HEK293 (cell line): ENCODE data around the gene CLTC.

Experiments
- CTCF ChIA-PET: fragments of 350-600 bp; formaldehyde crosslinking; extraction: SDS; loops from one replicate; lab custom pipeline; 2021; ENCODE audit warnings: antibody characterized with exemption; lab: Yijun Ruan, JAX
- POLR2A ChIA-PET: fragments of 300-600 bp; formaldehyde crosslinking; extraction: SDS; loops from one replicate; lab custom pipeline; 2020; ENCODE audit warnings: antibody characterized with exemption, inconsistent platforms; lab: Yijun Ruan, JAX
- H3K27ac ChIP-seq: fragments of 200-500 bp; sonication (Bioruptor generic); 2 replicates; pipeline ENCODE4 v1.5.1; 2014; ENCODE audit warnings: low read depth, low read length, control low read depth, inconsistent platforms; ENCODE audit errors: extremely low read depth
- H3K36me3 ChIP-seq, 2 experiments: fragments of 200-500 bp in 1 of 2; sonication (Bioruptor generic) in 1 of 2; 1 replicate in 1 of 2; 2 replicates in 1 of 2; pipeline ENCODE4 v1.5.1; 2014 to 2017; ENCODE audit warnings: inconsistent platforms in 2 of 2, low read length in 2 of 2; ENCODE audit not compliant: control insufficient read depth in 2 of 2, insufficient read depth in 1 of 2
- H3K4me1 ChIP-seq: fragments of 200-500 bp; sonication (Bioruptor generic); 2 replicates; pipeline ENCODE4 v1.5.1; 2014; ENCODE audit warnings: mild to moderate bottlenecking, low read length, inconsistent platforms; ENCODE audit not compliant: control insufficient read depth, insufficient read depth
- H3K4me3 ChIP-seq: 2 replicates; pipeline ENCODE4 v1.5.1; 2011; ENCODE audit warnings: low read depth, mild to moderate bottlenecking, control low read depth, low read length, moderate library complexity
- H3K9me3 ChIP-seq: fragments of 200-500 bp; sonication (Bioruptor generic); 2 replicates; pipeline ENCODE4 v1.5.1; 2014; ENCODE audit warnings: low read depth, low read length, inconsistent platforms; ENCODE audit not compliant: control insufficient read depth, insufficient read depth
- HOXA7 ChIP-seq: sonication (generic); formaldehyde crosslinking; IDR thresholded peaks from 2 replicates; pipeline ENCODE4 v1.8.1; 2022; ENCODE audit warnings: missing genetic modification reagents, borderline replicate concordance
- HOXD13 ChIP-seq: sonication (generic); formaldehyde crosslinking; IDR thresholded peaks from 2 replicates; pipeline ENCODE4 v1.8.0; 2022; ENCODE audit warnings: missing genetic modification reagents, borderline replicate concordance
- ZFP41 ChIP-seq: fragments of 450-650 bp; formaldehyde crosslinking; IDR thresholded peaks from 2 replicates; pipeline ENCODE4 v1.5.1; 2016; ENCODE audit warnings: missing biosample characterization, missing genetic modification characterization, borderline replicate concordance
- ZIC2 ChIP-seq: fragments of 450-650 bp; formaldehyde crosslinking; IDR thresholded peaks from 2 replicates; pipeline ENCODE4 v1.5.1; 2016; ENCODE audit warnings: missing biosample characterization, missing genetic modification characterization
- ZNF133 ChIP-seq: fragments of 450-650 bp; formaldehyde crosslinking; IDR thresholded peaks from 2 replicates; pipeline ENCODE4 v1.5.1; 2016; ENCODE audit warnings: missing biosample characterization, missing genetic modification characterization
- ZNF169 ChIP-seq: fragments of 450-650 bp; formaldehyde crosslinking; IDR thresholded peaks from 2 replicates; pipeline ENCODE4 v1.5.1; 2016; ENCODE audit warnings: missing biosample characterization, missing genetic modification characterization
- ZNF311 ChIP-seq: fragments of 450-650 bp; formaldehyde crosslinking; IDR thresholded peaks from 2 replicates; pipeline ENCODE4 v1.5.1; 2017; ENCODE audit warnings: missing biosample characterization, missing genetic modification characterization, borderline replicate concordance
- ZNF416 ChIP-seq: fragments of 450-650 bp; formaldehyde crosslinking; IDR thresholded peaks from 2 replicates; pipeline ENCODE4 v1.5.1; 2016; ENCODE audit warnings: missing biosample characterization, missing genetic modification characterization
- ZNF473 ChIP-seq: fragments of 450-650 bp; formaldehyde crosslinking; IDR thresholded peaks from 2 replicates; pipeline ENCODE4 v1.5.1; 2017; ENCODE audit warnings: missing biosample characterization, missing genetic modification characterization
- ZNF571 ChIP-seq: fragments of 450-650 bp; formaldehyde crosslinking; IDR thresholded peaks from 2 replicates; pipeline ENCODE4 v1.5.0; 2017; ENCODE audit warnings: missing biosample characterization, missing genetic modification characterization
- ZSCAN30 ChIP-seq: fragments of 450-650 bp; IDR thresholded peaks from 2 replicates; pipeline ENCODE4 v1.5.1; 2018; ENCODE audit warnings: missing biosample characterization, mild to moderate bottlenecking, missing genetic modification characterization, moderate library complexity
- TF ChIP-seq, protein P1 (sequence below): fragments of 450-650 bp; formaldehyde crosslinking; IDR thresholded peaks from 2 replicates; pipeline ENCODE4 v1.5.1; 2016; ENCODE audit warnings: missing biosample characterization, missing genetic modification characterization
- TF ChIP-seq, protein P2 (sequence below): fragments of 450-650 bp; formaldehyde crosslinking; IDR thresholded peaks from 2 replicates; pipeline ENCODE4 v1.5.1; 2016; ENCODE audit warnings: missing biosample characterization, missing genetic modification characterization
- TF ChIP-seq, protein P3 (sequence below): fragments of 450-650 bp; formaldehyde crosslinking; conservative IDR thresholded peaks from 2 replicates; pipeline ENCODE4 v1.5.1; 2016; ENCODE audit warnings: low read depth, missing biosample characterization, missing genetic modification characterization

The CLTC gene

DNA sequence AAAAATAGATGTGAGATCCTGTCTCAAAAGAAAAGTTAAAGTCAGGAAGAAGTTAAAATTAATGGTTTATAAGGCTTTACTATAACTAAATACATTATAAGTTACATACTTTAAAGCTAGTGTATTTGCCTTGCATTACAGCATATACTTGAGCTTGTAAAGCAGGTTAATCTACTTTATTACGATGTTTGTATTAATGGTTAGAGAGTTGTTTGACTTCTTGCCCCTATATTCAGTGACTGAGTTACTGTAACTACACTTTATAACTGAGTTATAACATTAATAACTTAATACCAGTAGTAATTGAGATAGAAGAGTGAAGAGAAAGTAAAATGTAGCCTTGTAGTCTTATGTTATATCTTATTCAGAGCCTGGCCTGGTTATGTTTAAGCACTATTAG is 22.9 kb downstream of the CLTC start:
- CTCF ChIA-PET: interaction anchor here (0.7 to 1.2 kb wide), 2 partner anchors 121 to 658 kb away, joined by 3 to 4 read pairs; no protein-coding TSS in a partner anchor
- no peaks in the 10 kb centered on the region for H3K9me3 ChIP-seq
- no peak overlapping the region for H3K27ac ChIP-seq
- H3K36me3 ChIP-seq: peaks cover 27 to 38% of the 10 kb centered on the region in 2 experiments
- no peak overlapping the region for H3K4me3 ChIP-seq
- H3K4me1 ChIP-seq: peaks cover 24% of the 10 kb centered on the region
- TF ChIP-seq, protein P1, sequence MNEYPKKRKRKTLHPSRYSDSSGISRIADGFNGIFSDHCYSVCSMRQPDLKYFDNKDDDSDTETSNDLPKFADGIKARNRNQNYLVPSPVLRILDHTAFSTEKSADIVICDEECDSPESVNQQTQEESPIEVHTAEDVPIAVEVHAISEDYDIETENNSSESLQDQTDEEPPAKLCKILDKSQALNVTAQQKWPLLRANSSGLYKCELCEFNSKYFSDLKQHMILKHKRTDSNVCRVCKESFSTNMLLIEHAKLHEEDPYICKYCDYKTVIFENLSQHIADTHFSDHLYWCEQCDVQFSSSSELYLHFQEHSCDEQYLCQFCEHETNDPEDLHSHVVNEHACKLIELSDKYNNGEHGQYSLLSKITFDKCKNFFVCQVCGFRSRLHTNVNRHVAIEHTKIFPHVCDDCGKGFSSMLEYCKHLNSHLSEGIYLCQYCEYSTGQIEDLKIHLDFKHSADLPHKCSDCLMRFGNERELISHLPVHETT: no peak
- no peak for TF ChIP-seq ZFP41 (tag by site-specific recombination)
- TF ChIP-seq ZSCAN30 (tag by site-specific recombination): no peak
- no peak for TF ChIP-seq ZIC2 (tag by site-specific recombination)
- no peak for TF ChIP-seq ZNF311 (tag by site-specific recombination)
- TF ChIP-seq ZNF571: no peak
- TF ChIP-seq ZNF416: no peak
- TF ChIP-seq, all 188 proteins: peak for 0
- POLR2A ChIA-PET: interaction anchor here (1.5 kb wide), 1 partner anchor 23 kb away, joined by 14 read pairs; the partner anchor contains the start of gene CLTC

DNA sequence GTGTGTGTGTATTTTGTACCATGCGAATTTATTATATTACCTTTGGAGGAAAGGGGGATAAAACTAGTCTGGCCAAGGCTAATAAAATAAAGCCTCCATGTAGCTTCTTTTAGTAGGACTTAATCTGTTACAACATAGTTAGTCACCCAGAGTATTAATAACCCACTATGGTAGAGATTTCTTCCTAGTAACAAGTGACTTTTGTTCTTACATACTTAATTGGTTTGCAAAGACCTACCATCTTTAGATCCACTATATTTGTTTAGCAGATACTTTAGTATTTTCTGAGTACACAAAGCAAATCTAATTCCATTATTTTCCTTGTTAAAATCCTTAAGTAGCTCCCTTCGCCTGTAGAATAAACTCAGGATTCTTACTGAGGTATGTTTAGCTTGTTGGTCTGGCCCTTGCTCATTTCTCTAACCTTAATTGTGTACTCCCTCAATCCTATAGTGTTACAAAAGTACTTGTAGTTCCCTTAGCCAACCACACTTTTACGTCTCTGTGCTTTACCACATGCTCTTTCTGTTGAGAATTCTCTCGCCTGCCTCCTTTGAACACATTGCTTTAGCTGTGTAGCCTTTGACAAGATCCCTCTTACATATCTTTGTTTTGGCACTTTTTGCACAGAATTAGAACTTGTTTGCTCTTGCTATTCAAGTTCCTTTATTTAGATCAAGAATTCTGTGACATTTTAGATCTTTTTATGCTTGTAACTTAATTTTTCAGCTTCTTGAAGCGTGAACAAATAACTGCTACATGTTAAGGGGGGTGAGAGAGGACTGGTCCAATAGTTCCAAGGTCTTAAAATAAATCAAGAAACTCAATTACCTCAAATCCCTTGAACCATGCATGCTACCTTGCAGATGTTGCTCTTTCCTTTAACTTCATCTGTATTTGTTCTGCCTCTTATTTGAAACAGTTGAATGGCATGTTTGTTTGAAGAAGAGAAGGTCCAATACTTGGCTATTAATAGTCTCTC is 23.8 kb downstream of the CLTC start:
- ChIA-PET CTCF (interaction anchor here (0.7 to 1.2 kb wide), 2 partner anchors 22 to 122 kb away, joined by 3 to 4 read pairs; no protein-coding TSS in a partner anchor), POLR2A (interaction anchor here (1.5 kb wide), 1 partner anchor 23 kb away, joined by 14 read pairs; the partner anchor contains the start of gene CLTC)
- Histone ChIP-seq H3K27ac (no peak overlapping the region), H3K36me3 (peaks cover 36 to 47% of the 10 kb centered on the region in 2 experiments), H3K4me3 (no peak overlapping the region), H3K4me1 (peaks cover 24% of the 10 kb centered on the region), H3K9me3 (no peaks in the 10 kb centered on the region)
- no peak for TF ChIP-seq ZNF169
- TF ChIP-seq HOXD13: no peak
- TF ChIP-seq, protein P2, sequence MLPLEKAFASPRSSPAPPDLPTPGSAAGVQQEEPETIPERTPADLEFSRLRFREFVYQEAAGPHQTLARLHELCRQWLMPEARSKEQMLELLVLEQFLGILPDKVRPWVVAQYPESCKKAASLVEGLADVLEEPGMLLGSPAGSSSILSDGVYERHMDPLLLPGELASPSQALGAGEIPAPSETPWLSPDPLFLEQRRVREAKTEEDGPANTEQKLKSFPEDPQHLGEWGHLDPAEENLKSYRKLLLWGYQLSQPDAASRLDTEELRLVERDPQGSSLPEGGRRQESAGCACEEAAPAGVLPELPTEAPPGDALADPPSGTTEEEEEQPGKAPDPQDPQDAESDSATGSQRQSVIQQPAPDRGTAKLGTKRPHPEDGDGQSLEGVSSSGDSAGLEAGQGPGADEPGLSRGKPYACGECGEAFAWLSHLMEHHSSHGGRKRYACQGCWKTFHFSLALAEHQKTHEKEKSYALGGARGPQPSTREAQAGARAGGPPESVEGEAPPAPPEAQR: no peak
- TF ChIP-seq, protein P3, sequence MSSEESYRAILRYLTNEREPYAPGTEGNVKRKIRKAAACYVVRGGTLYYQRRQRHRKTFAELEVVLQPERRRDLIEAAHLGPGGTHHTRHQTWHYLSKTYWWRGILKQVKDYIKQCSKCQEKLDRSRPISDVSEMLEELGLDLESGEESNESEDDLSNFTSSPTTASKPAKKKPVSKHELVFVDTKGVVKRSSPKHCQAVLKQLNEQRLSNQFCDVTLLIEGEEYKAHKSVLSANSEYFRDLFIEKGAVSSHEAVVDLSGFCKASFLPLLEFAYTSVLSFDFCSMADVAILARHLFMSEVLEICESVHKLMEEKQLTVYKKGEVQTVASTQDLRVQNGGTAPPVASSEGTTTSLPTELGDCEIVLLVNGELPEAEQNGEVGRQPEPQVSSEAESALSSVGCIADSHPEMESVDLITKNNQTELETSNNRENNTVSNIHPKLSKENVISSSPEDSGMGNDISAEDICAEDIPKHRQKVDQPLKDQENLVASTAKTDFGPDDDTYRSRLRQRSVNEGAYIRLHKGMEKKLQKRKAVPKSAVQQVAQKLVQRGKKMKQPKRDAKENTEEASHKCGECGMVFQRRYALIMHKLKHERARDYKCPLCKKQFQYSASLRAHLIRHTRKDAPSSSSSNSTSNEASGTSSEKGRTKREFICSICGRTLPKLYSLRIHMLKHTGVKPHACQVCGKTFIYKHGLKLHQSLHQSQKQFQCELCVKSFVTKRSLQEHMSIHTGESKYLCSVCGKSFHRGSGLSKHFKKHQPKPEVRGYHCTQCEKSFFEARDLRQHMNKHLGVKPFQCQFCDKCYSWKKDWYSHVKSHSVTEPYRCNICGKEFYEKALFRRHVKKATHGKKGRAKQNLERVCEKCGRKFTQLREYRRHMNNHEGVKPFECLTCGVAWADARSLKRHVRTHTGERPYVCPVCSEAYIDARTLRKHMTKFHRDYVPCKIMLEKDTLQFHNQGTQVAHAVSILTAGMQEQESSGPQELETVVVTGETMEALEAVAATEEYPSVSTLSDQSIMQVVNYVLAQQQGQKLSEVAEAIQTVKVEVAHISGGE (tag by site-specific recombination): no peak
- no peak for TF ChIP-seq ZSCAN30 (tag by site-specific recombination)
- TF ChIP-seq ZNF473 (tag by site-specific recombination): no peak
- TF ChIP-seq ZNF133 (tag by site-specific recombination): no peak
- TF ChIP-seq HOXA7 (CRISPR knock-in tag): no peak
